IMR-90 (cell line): Measurements from ENCODE around the gene TNIP2. TPM values are rescaled to one million over a fixed set of nuclear protein-coding genes. Genes with fewer than 3 reads are reported as not detected.

Experiments
- ATAC-seq: fragments of 200-7000 bp; cut with Tn5 transposase; 2 replicates; pipeline ENCODE4 v1.9.1; 2020; ENCODE audit warnings: low read depth, mild to moderate bottlenecking, moderate library complexity
- BruUV-seq: library from RNA; stranded (reverse); fragments of 400-500 nt; replicated peaks from 2 replicates; lab custom pipeline; 2021; lab: Mats Ljungman, UMichigan
- CTCF ChIA-PET: fragments of 300-600 bp; formaldehyde crosslinking; extraction: SDS; loops from one replicate; lab custom pipeline; 2021; ENCODE audit warnings: antibody characterized with exemption; lab: Yijun Ruan, JAX
- POLR2A ChIA-PET: fragments of 300-600 bp; sonication (Branson Sonifier 250); formaldehyde crosslinking; loops from one replicate; lab custom pipeline; 2022; ENCODE audit warnings: antibody characterized with exemption; ENCODE audit not compliant: unreplicated experiment; lab: Charles Lee
- DNase-seq: peaks from one replicate; pipeline ENCODE4 v3.0.0; 2013
- H2AFZ ChIP-seq: replicated peaks from 2 replicates; pipeline ENCODE3; 2013; ENCODE audit warnings: low read length, mild to moderate bottlenecking; ENCODE audit not compliant: poor library complexity
- H2AK5ac ChIP-seq: 2 replicates; pipeline ENCODE4 v1.6.1; 2013; ENCODE audit warnings: low read depth, low read length, inconsistent platforms
- H2AK9ac ChIP-seq: replicated peaks from 2 replicates; pipeline ENCODE3; 2013; ENCODE audit warnings: mild to moderate bottlenecking, low read depth, low read length, moderate library complexity; ENCODE audit not compliant: poor library complexity
- H2BK120ac ChIP-seq: 2 replicates; pipeline ENCODE4 v1.6.1; 2013; ENCODE audit warnings: low read depth, low read length, inconsistent platforms
- H2BK15ac ChIP-seq: 3 replicates; pipeline ENCODE4 v1.6.1; 2013; ENCODE audit warnings: low read depth, low read length, inconsistent platforms
- H2BK20ac ChIP-seq: 2 replicates; pipeline ENCODE4 v1.6.1; 2013; ENCODE audit warnings: low read depth, mild to moderate bottlenecking, inconsistent platforms, low read length, moderate library complexity
- H2BK5ac ChIP-seq: 2 replicates; pipeline ENCODE4 v1.6.1; 2013; ENCODE audit warnings: mild to moderate bottlenecking, low read depth, low read length, inconsistent platforms; ENCODE audit not compliant: poor library complexity, severe bottlenecking
- H3K14ac ChIP-seq: replicated peaks from 2 replicates; pipeline ENCODE4 v1.6.1; 2013; ENCODE audit warnings: low read depth, low read length, inconsistent platforms
- H3K18ac ChIP-seq: 2 replicates; pipeline ENCODE4 v1.6.1; 2013; ENCODE audit warnings: low read depth, low read length, control low read depth
- H3K23ac ChIP-seq: 2 replicates; pipeline ENCODE4 v1.6.1; 2013; ENCODE audit warnings: low read depth, low read length, inconsistent platforms
- H3K27ac ChIP-seq: 2 replicates; pipeline ENCODE4 v1.5.1; 2013; ENCODE audit warnings: mild to moderate bottlenecking, control low read depth, low read length; ENCODE audit not compliant: insufficient read depth
- H3K27me3 ChIP-seq: 2 replicates; pipeline ENCODE4 v1.6.1; 2013; ENCODE audit warnings: low read length; ENCODE audit not compliant: control insufficient read depth, insufficient read depth
- H3K36me3 ChIP-seq: 2 replicates; pipeline ENCODE4 v1.6.1; 2013; ENCODE audit warnings: low read length, mixed read lengths; ENCODE audit not compliant: control insufficient read depth, insufficient read depth
- H3K4ac ChIP-seq: 2 replicates; pipeline ENCODE4 v1.6.1; 2013; ENCODE audit warnings: low read depth, low read length, inconsistent platforms
- H3K4me1 ChIP-seq: 2 replicates; pipeline ENCODE4 v1.6.1; 2013; ENCODE audit warnings: low read length, mixed read lengths; ENCODE audit not compliant: control insufficient read depth, insufficient read depth
- H3K4me2 ChIP-seq: 2 replicates; pipeline ENCODE4 v1.6.1; 2013; ENCODE audit warnings: low read depth, mild to moderate bottlenecking, control low read depth, low read length, moderate library complexity
- H3K4me3 ChIP-seq: 2 replicates; pipeline ENCODE4 v1.5.1; 2013; ENCODE audit warnings: low read depth, mild to moderate bottlenecking, control low read depth, low read length, moderate library complexity; ENCODE audit not compliant: insufficient read depth
- H3K56ac ChIP-seq: 2 replicates; pipeline ENCODE4 v1.6.1; 2013; ENCODE audit warnings: low read length, inconsistent platforms; ENCODE audit not compliant: insufficient read depth; ENCODE audit errors: extremely low read depth
- H3K79me1 ChIP-seq, 2 experiments: 2 replicates each; pipeline ENCODE4 v1.6.1; 2013; ENCODE audit warnings: low read length in 2 of 2, inconsistent platforms in 1 of 2, low read depth in 1 of 2
- H3K9ac ChIP-seq: 2 replicates; pipeline ENCODE4 v1.6.1; 2013; ENCODE audit warnings: low read depth, low read length, control low read depth
- H3K9me1 ChIP-seq: 2 replicates; pipeline ENCODE4 v1.6.1; 2013; ENCODE audit warnings: low read length, inconsistent platforms; ENCODE audit not compliant: insufficient read depth
- H3K9me3 ChIP-seq: 2 replicates; pipeline ENCODE4 v1.6.1; 2013; ENCODE audit warnings: low read length; ENCODE audit not compliant: control insufficient read depth, insufficient read depth
- H4K20me1 ChIP-seq: 2 replicates; pipeline ENCODE4 v1.6.1; 2013; ENCODE audit warnings: low read length, inconsistent platforms; ENCODE audit not compliant: insufficient read depth
- H4K5ac ChIP-seq: 2 replicates; pipeline ENCODE4 v1.6.1; 2013; ENCODE audit warnings: mild to moderate bottlenecking, low read depth, low read length, control low read depth
- H4K8ac ChIP-seq, 2 experiments: 2 replicates each; pipeline ENCODE4 v1.6.1; 2013; ENCODE audit warnings: low read depth in 2 of 2, low read length in 2 of 2, control low read depth in 1 of 2, inconsistent platforms in 1 of 2
- H4K91ac ChIP-seq: 2 replicates; pipeline ENCODE4 v1.6.1; 2013; ENCODE audit warnings: low read depth, low read length, inconsistent platforms; ENCODE audit not compliant: insufficient read depth
- BHLHE40 ChIP-seq: fragments of 150-350 bp; IDR thresholded peaks from 2 replicates; pipeline ENCODE4 v1.6.1; 2016; ENCODE audit warnings: mild to moderate bottlenecking, low read depth, low read length
- CEBPB ChIP-seq: IDR thresholded peaks from 2 replicates; pipeline ENCODE4 v1.6.1; 2012; ENCODE audit warnings: low read depth, low read length, improper control_type of control experiment
- CHD1 ChIP-seq: IDR thresholded peaks from 2 replicates; pipeline ENCODE4 v1.6.1; 2012; ENCODE audit warnings: low read depth, low read length, improper control_type of control experiment
- FOS ChIP-seq: fragments of 150-350 bp; IDR thresholded peaks from 2 replicates; pipeline ENCODE4 v1.6.1; 2016; ENCODE audit warnings: low read depth, low read length
- MAFK ChIP-seq: IDR thresholded peaks from 2 replicates; pipeline ENCODE4 v1.6.1; 2012; ENCODE audit warnings: low read depth, low read length, improper control_type of control experiment
- MAZ ChIP-seq: IDR thresholded peaks from 2 replicates; pipeline ENCODE4 v1.6.1; 2012; ENCODE audit warnings: low read depth, mild to moderate bottlenecking, low read length, improper control_type of control experiment, moderate library complexity, borderline replicate concordance
- MXI1 ChIP-seq: IDR thresholded peaks from 2 replicates; pipeline ENCODE4 v1.6.1; 2012; ENCODE audit warnings: low read depth, mild to moderate bottlenecking, low read length, moderate library complexity, borderline replicate concordance
- NFE2L2 ChIP-seq: fragments of 150-350 bp; IDR thresholded peaks from 2 replicates; pipeline ENCODE4 v1.6.1; 2016; ENCODE audit warnings: low read depth, mild to moderate bottlenecking, low read length
- POLR2A ChIP-seq: IDR thresholded peaks from 2 replicates; pipeline ENCODE4 v1.6.1; 2012; ENCODE audit warnings: mild to moderate bottlenecking, low read depth, low read length
- RAD21 ChIP-seq: IDR thresholded peaks from 2 replicates; pipeline ENCODE4 v1.6.1; 2012; ENCODE audit warnings: low read length, improper control_type of control experiment
- RCOR1 ChIP-seq: IDR thresholded peaks from 2 replicates; pipeline ENCODE4 v1.6.1; 2012; ENCODE audit warnings: mild to moderate bottlenecking, low read length, improper control_type of control experiment; ENCODE audit not compliant: insufficient replicate concordance
- RFX5 ChIP-seq: IDR thresholded peaks from 2 replicates; pipeline ENCODE4 v1.8.0; 2012; ENCODE audit warnings: low read depth, mild to moderate bottlenecking, low read length, moderate library complexity
- SMC3 ChIP-seq: fragments of 150-350 bp; IDR thresholded peaks from 2 replicates; pipeline ENCODE4 v1.6.1; 2016; ENCODE audit warnings: low read depth, mild to moderate bottlenecking, antibody characterized with exemption, low read length, moderate library complexity
- WGBS, 2 experiments: methylation state at CpG; one replicate each; pipeline versions ENCODE4 v1.1.5 to v1.1.7; 2013; ENCODE audit warnings: missing lambda C conversion rate in 2 of 2; ENCODE audit not compliant: insufficient read length in 1 of 2; ENCODE audit errors: extremely low coverage in 2 of 2; 5-methylcytosine and 5-hydroxymethylcytosine counted together
- dilution Hi-C: fragments of 300-500 bp; cut with HindIII; formaldehyde crosslinking; loops from one replicate; pipeline ENCODE4 v1.14.3; 2018; ENCODE audit warnings: low sequenced_read_pairs; ENCODE audit not compliant: unreplicated experiment
- in situ Hi-C: fragments of 300-500 bp; cut with MboI; formaldehyde crosslinking; loops from 3 replicates; pipeline ENCODE4 v1.14.3; 2019; ENCODE audit warnings: low sequenced_read_pairs, inconsistent platforms, mixed read lengths
- intact Hi-C: fragments of 100-400 bp; cut with micrococcal nuclease; formaldehyde crosslinking; loops from 2 replicates; pipeline ENCODE4 v1.10.0; 2022
- polyA plus RNA-seq, 3 experiments: library from polyadenylated mRNA; depleted of rRNA; stranded (reverse); fragments of >200 nt; gene quantifications; 2 replicates each; pipeline ENCODE4 v1.2.3, GENCODE V29; 2012; ENCODE audit warnings: low replicate concordance in 1 of 3
- total RNA-seq: library from RNA; depleted of rRNA; stranded (reverse); fragments of >200 nt; gene quantifications from 2 replicates; pipeline ENCODE4 v1.2.3, GENCODE V29; 2012
- TF ChIP-seq, protein P1 (sequence below): conservative IDR thresholded peaks from 2 replicates; pipeline ENCODE4 v1.5.1; 2012; ENCODE audit warnings: mild to moderate bottlenecking, low read depth, low read length, improper control_type of control experiment
- TF ChIP-seq, protein P2 (sequence below): fragments of 150-350 bp; IDR thresholded peaks from 2 replicates; pipeline ENCODE4 v1.6.1; 2016; ENCODE audit warnings: low read depth, mild to moderate bottlenecking, low read length, moderate library complexity, borderline replicate concordance
- TF ChIP-seq, protein P3 (sequence below): fragments of 150-350 bp; IDR thresholded peaks from 2 replicates; pipeline ENCODE4 v1.6.1; 2017; ENCODE audit warnings: mild to moderate bottlenecking, antibody characterized with exemption, low read length, low read depth

Gene TNIP2
- total and polyA plus RNA-seq, 2 of the 4 experiments (the other 2 are of a cell fraction): 33.3 to 38.5 TPM

DNA sequence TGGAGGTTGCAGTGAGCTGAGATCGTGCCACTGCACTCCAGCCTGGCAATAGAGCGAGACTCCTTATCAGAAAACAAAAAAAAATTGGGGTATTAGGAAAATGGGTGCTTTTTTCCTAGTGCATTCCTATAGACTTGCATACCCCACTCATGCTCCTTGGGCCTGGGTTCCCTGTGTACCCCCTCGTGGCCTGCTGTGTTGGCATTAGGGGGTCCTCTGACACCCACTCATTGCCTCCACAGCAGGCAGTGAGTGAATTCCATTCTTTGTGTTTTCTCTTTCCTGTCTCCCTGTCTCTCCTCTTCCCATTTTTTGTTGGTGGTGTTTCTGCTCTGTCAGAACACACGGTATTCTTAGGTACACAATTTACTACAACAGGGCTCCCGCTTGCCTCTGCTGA is 42.8 kb downstream of the TNIP2 start:
- CTCF ChIA-PET: interaction anchor here (0.5 kb wide), 1 partner anchor 12 kb away, joined by 10 read pairs; no protein-coding TSS in a partner anchor
- Histone ChIP-seq H3K4me2 (no peak overlapping the region), H3K9ac (no peak overlapping the region), H3K27me3 (no peaks in the 10 kb centered on the region), H2BK15ac (no peak overlapping the region), H2BK5ac (no peak overlapping the region), H2BK120ac (no peak overlapping the region), H3K9me3 (no peaks in the 10 kb centered on the region), H3K56ac (no peak overlapping the region), H3K18ac (no peak overlapping the region), H4K91ac (no peak overlapping the region), H2AK9ac (no peak overlapping the region), H4K8ac (no peak overlapping the region), H3K14ac (0 out of 2 replicates have a peak overlapping the region, but pooled peaks have one; percentile 27), H3K27ac (no peak overlapping the region), H3K4ac (no peak overlapping the region), H3K36me3 (peaks cover 22% of the 10 kb centered on the region), H3K23ac (no peak overlapping the region), H3K4me1 (peaks cover 3% of the 10 kb centered on the region; the same call in 1 of the 2 replicates), H3K9me1 (peaks cover 14% of the 10 kb centered on the region), H2AFZ (no peak overlapping the region), H3K4me3 (no peak overlapping the region), H3K79me1 (peaks cover 20 to 42% of the 10 kb centered on the region in 2 experiments), H2BK20ac (no peak overlapping the region), H2AK5ac (no peak overlapping the region), H4K20me1 (peaks cover 9% of the 10 kb centered on the region), H4K5ac (no peak overlapping the region)
- TF ChIP-seq RAD21 (no peak), BHLHE40 (no peak), MXI1 (no peak), CHD1 (no peak), RCOR1 (no peak), CEBPB (no peak), NFE2L2 (no peak), RFX5 (no peak), MAZ (no peak), FOS (no peak), SMC3 (no peak), MAFK (no peak), POLR2A (no peak)
- TF ChIP-seq, protein P1, sequence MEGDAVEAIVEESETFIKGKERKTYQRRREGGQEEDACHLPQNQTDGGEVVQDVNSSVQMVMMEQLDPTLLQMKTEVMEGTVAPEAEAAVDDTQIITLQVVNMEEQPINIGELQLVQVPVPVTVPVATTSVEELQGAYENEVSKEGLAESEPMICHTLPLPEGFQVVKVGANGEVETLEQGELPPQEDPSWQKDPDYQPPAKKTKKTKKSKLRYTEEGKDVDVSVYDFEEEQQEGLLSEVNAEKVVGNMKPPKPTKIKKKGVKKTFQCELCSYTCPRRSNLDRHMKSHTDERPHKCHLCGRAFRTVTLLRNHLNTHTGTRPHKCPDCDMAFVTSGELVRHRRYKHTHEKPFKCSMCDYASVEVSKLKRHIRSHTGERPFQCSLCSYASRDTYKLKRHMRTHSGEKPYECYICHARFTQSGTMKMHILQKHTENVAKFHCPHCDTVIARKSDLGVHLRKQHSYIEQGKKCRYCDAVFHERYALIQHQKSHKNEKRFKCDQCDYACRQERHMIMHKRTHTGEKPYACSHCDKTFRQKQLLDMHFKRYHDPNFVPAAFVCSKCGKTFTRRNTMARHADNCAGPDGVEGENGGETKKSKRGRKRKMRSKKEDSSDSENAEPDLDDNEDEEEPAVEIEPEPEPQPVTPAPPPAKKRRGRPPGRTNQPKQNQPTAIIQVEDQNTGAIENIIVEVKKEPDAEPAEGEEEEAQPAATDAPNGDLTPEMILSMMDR: no peak
- TF ChIP-seq, protein P2, sequence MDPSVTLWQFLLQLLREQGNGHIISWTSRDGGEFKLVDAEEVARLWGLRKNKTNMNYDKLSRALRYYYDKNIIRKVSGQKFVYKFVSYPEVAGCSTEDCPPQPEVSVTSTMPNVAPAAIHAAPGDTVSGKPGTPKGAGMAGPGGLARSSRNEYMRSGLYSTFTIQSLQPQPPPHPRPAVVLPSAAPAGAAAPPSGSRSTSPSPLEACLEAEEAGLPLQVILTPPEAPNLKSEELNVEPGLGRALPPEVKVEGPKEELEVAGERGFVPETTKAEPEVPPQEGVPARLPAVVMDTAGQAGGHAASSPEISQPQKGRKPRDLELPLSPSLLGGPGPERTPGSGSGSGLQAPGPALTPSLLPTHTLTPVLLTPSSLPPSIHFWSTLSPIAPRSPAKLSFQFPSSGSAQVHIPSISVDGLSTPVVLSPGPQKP: no peak
- TF ChIP-seq, protein P3, sequence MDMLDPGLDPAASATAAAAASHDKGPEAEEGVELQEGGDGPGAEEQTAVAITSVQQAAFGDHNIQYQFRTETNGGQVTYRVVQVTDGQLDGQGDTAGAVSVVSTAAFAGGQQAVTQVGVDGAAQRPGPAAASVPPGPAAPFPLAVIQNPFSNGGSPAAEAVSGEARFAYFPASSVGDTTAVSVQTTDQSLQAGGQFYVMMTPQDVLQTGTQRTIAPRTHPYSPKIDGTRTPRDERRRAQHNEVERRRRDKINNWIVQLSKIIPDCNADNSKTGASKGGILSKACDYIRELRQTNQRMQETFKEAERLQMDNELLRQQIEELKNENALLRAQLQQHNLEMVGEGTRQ: no peak
- in situ Hi-C loops: no loop called here
- POLR2A ChIA-PET: interaction anchor here (0.5 kb wide), 1 partner anchor 1736 kb away, joined by 7 read pairs; no protein-coding TSS in a partner anchor
- dilution Hi-C loops: no loop called here
- ATAC-seq: no peak
- intact Hi-C loops: no loop called here
- DNase-seq: no peak
- no TSS peak for BruUV-seq
- WGBS, 2 experiments: 80% methylated on average over 1 of the region's 5 CpGs; no CpG with 5 or more reads in 1 of the 2 experiments
